ENCODE measurements around the gene ATCAY. TPM values are rescaled to one million over a fixed set of nuclear protein-coding genes. Genes with fewer than 3 reads are reported as not detected.
"Not testable (repeated sequence)": the region's sequence is repeated elsewhere in the genome, so short reads cannot be mapped to it uniquely, and the experiment has no call there.

ATCAY gene
- total RNA-seq, 4 donors from 2014 or later, result not detected

DNA sequence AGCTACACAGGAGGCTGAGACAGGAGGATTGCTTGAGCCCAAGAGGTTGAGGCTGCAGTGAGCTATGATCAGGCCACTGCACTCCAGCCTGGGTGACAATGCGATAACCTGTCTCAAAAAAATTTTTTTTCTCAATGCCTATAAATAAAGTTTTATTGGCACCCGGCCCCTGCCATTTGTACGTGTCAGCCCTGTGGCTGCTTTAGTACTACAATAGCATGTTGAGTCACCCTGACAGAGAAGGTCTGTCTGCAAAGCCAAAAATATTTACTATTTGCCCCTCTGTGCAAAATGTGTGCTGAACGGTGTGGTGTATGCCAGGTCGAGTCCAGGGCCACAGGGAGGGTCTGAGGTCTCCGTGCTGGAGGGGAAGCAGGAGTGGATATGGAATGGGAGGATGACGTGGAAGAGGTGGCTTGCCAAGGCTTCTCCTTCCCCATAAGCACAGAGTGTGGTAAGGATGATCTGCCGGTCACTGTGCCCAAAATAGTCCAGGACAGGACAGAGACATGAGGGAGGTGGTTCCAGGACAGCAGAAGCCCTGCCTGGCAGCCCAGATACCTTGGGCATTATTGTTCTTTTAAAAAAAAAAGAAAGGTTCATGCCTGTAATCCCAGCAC lies 62.4 kb downstream of the ATCAY start:
- peak in 1 of 2 donors; percentile 26 for TF ChIP-seq POLR2A (IDR thresholded peaks at IDR 0.05)
- peak in 1 of 5 experiments; percentile 12 for TF ChIP-seq CTCF (IDR thresholded peaks at IDR 0.05 in 4 of 5, conservative IDR thresholded peaks at IDR 0.05 in 1 of 5)
- Histone ChIP-seq H3K27ac (peak overlapping the region; percentile 98 to 99 (median 99)), H3K36me3 (no peaks in the 10 kb centered on the region), H3K27me3 (no peaks in the 10 kb centered on the region), H3K4me3 (no peak overlapping the region), H3K9me3 (no peaks in the 10 kb centered on the region), H3K4me1 (peaks cover 9 to 28% of the 10 kb centered on the region in 2 donors)
- intact Hi-C loops (cut with DNase I; ENCODE audit: low total_unique reads) (no loop called here), in situ Hi-C loops (cut with MboI; ENCODE audit: low sequenced_read_pairs in 4 of 4) (no loop called here)
- ATAC-seq (peak; percentile 84 to 90), DNase-seq (peak; percentile 87 to 96)

- intact Hi-C loops (cut with DNase I; ENCODE audit: low total_unique reads), result no loop called here
- Histone ChIP-seq H3K4me3 (no peak overlapping the region), H3K27ac (peak overlapping the region; percentile 98 to 99 (median 99)), H3K9me3 (no peaks in the 10 kb centered on the region), H3K4me1 (peaks cover 13 to 33% of the 10 kb centered on the region in 2 donors), H3K36me3 (no peaks in the 10 kb centered on the region), H3K27me3 (no peaks in the 10 kb centered on the region)
- in situ Hi-C loops (cut with MboI; ENCODE audit: low sequenced_read_pairs in 4 of 4), result no loop called here
- no peak for TF ChIP-seq POLR2A (IDR thresholded peaks at IDR 0.05)
- TF ChIP-seq CTCF (IDR thresholded peaks at IDR 0.05 in 4 of 5, conservative IDR thresholded peaks at IDR 0.05 in 1 of 5), result no peak
- DNase-seq (no peak), ATAC-seq (no peak)
Measured at GRCh38 chr19:3944018-3944721, 63.7 kb downstream of the ATCAY start.

- no peaks in the 10 kb centered on the region for H3K27me3 ChIP-seq
- no peaks in the 10 kb centered on the region for H3K36me3 ChIP-seq
- ATAC-seq, result peak; percentile 21 to 52
Measured at GRCh38 chr19:3945838-3946237, 65.4 kb downstream of the ATCAY start.

GRCh38 chr19:3947316-3947933 lies 66.9 kb downstream of the ATCAY start:
- ATAC-seq; intact Hi-C loops (cut with DNase I; ENCODE audit: low total_unique reads); DNase-seq; in situ Hi-C loops (cut with MboI; ENCODE audit: low sequenced_read_pairs in 4 of 4); H3K9me3 ChIP-seq; H3K27me3 ChIP-seq; H3K36me3 ChIP-seq; H3K4me3 ChIP-seq: not testable (repeated sequence)
- H3K27ac ChIP-seq, result peak overlapping the region; percentile 98 to 99 (median 99)
- peaks cover 33 to 39% of the 10 kb centered on the region in 2 donors for H3K4me1 ChIP-seq

More at GRCh38 chr19:3945838-3946237, 65.4 kb downstream of the ATCAY start:
- in situ Hi-C loops (cut with MboI; ENCODE audit: low sequenced_read_pairs in 4 of 4), result no loop called here
- no peaks in the 10 kb centered on the region for H3K9me3 ChIP-seq
- intact Hi-C loops (cut with DNase I; ENCODE audit: low total_unique reads), result no loop called here
- TF ChIP-seq POLR2A (IDR thresholded peaks at IDR 0.05) (peak; percentile 22 to 40), CTCF (IDR thresholded peaks at IDR 0.05 in 4 of 5, conservative IDR thresholded peaks at IDR 0.05 in 1 of 5) (no peak)
- DNase-seq, result peak in 1 of 2 donors; percentile 66
- peaks cover 24 to 33% of the 10 kb centered on the region in 2 donors for H3K4me1 ChIP-seq
- H3K4me3 ChIP-seq, result no peak overlapping the region
- H3K27ac ChIP-seq, result peak overlapping the region; percentile 98 to 99 (median 99)

DNA sequence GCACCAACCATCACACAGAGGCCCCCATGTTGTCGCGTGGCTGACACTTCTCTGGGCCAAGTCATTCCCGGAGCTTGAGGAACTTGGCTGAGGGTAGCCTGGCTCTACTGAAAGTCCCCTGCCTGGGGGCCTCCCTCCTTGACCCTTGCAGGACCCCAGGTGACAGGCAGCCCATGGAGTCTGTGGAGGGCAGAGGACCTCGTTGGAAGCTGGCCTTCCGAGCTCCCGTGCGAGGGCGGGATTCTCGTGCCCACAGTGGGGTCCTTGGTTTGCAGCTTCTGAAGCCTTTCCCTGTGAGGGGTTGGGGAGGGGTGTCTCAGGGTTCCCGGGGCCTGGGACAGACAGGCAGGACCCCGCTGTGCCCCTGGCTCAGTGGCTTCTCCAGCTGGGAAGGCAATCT lies 68.8 kb downstream of the ATCAY start:
- TF ChIP-seq POLR2A (IDR thresholded peaks at IDR 0.05) (peak in 1 of 2 donors; percentile 9), CTCF (IDR thresholded peaks at IDR 0.05 in 4 of 5, conservative IDR thresholded peaks at IDR 0.05 in 1 of 5) (no peak)
- no peaks in the 10 kb centered on the region for H3K27me3 ChIP-seq
- H3K9me3 ChIP-seq, result no peaks in the 10 kb centered on the region
- H3K27ac ChIP-seq, result peak overlapping the region; percentile 98 to 99 (median 99)
- H3K4me1 ChIP-seq, result peaks cover 41 to 46% of the 10 kb centered on the region in 2 donors
- peak overlapping the region; percentile 74 to 85 (median 80) for H3K4me3 ChIP-seq
- peak in 1 of 2 donors; percentile 55 for DNase-seq
- intact Hi-C loops (cut with DNase I; ENCODE audit: low total_unique reads) (no loop called here), in situ Hi-C loops (cut with MboI; ENCODE audit: low sequenced_read_pairs in 4 of 4) (no loop called here)
- ATAC-seq, result no peak
- H3K36me3 ChIP-seq, result no peaks in the 10 kb centered on the region

Data from gastrocnemius medialis (tissue), 4 donors.